Psoas muscle (tissue), 8 donors: Measurements from ENCODE around the gene NMD3. TPM values are rescaled to one million over a fixed set of nuclear protein-coding genes. Genes with fewer than 3 reads are reported as not detected.
A peak's percentile ranks its signal among the peaks of the same experiment; 100 is the strongest.

Experiments
- ATAC-seq, 4 donors: fragments of 200-7000 bp; cut with Tn5 transposase; one replicate each; pipeline ENCODE4 v1.9.1; 2020; ENCODE audit warnings: moderate library complexity in 3 of 4, mild to moderate bottlenecking in 2 of 4
- DNase-seq, 2 donors: peaks; one replicate each; pipeline ENCODE4 v3.0.0-alpha.2; 2020
- H3K27ac ChIP-seq: fragments of 200-600 bp; one replicate; pipeline ENCODE4 v1.8.0; 2022
- H3K27me3 ChIP-seq, 3 donors: fragments of 200-600 bp in 1 of 3; one replicate each; pipeline versions ENCODE4 v1.6.1 to v1.8.0; 2013 to 2022; ENCODE audit warnings: low read length in 2 of 3, mild to moderate bottlenecking in 2 of 3, moderate library complexity in 1 of 3; ENCODE audit not compliant: insufficient read depth in 3 of 3
- H3K36me3 ChIP-seq, 2 donors: fragments of 200-600 bp in 1 of 2; one replicate each; pipeline versions ENCODE4 v1.6.1 to v1.8.0; 2013 to 2022; ENCODE audit warnings: low read depth in 1 of 2, mild to moderate bottlenecking in 1 of 2, moderate library complexity in 1 of 2; ENCODE audit not compliant: insufficient read depth in 1 of 2
- H3K4me1 ChIP-seq: fragments of 200-600 bp; one replicate; pipeline ENCODE4 v1.8.0; 2022
- H3K4me3 ChIP-seq: fragments of 200-600 bp; one replicate; pipeline ENCODE4 v1.8.0; 2022; ENCODE audit warnings: mild to moderate bottlenecking
- H3K9me3 ChIP-seq: fragments of 200-600 bp; one replicate; pipeline ENCODE4 v1.8.0; 2022
- WGBS, 3 donors: extraction: QIAGEN DNeasy Blood & Tissue Kit; methylation state at CpG; one replicate each; pipeline versions ENCODE4 v1.1.6 to v1.1.7; 2013; 5-methylcytosine and 5-hydroxymethylcytosine counted together
- intact Hi-C, 2 donors: fragments of 100-400 bp; cut with DNase I; formaldehyde crosslinking; loops; one replicate each; pipeline versions ENCODE4 v1.11.0 to v1.14.2; 2022
- polyA plus RNA-seq, 3 donors: library from polyadenylated mRNA; stranded (reverse); fragments of 200-250 nt; gene quantifications; one replicate each; pipeline ENCODE4 v1.2.3, GENCODE V29; 2013
- total RNA-seq, 4 donors: library from RNA; stranded (reverse); fragmentation: NEBNext Ultra II Directional in 2 of 4; extraction: Animal tissue kit (Norgen Biotek cat#: 25700) in 2 of 4; gene quantifications; one replicate each; pipeline versions ENCODE4 v1.2.1 to v1.2.4, GENCODE V29; 2021 to 2023
- TF ChIP-seq, protein P1 (sequence below): fragments of 200-600 bp; IDR thresholded peaks from one replicate; pipeline ENCODE4 v1.8.0; 2022; ENCODE audit warnings: antibody characterized with exemption
- donor health status: healthy with polysubstance abuse.
- donor health status: DM: no; HTN: no; CAD: no; lungs with moderate emphysema.
- donor health status: Bipolar disorder and iron deficiency.
- donor health status: healthy.
- donor health status: DM: yes; HTN: yes; CAD: no.
- donor health status: DM: no; HTN: no; CAD: no.
- donor health status: DM: no; HTN: no; CAD: no.
- donor health status: DM: yes; HTN: yes; CAD: no.

The NMD3 gene
- total and polyA plus RNA-seq, 7 donors, result 19.1 to 53.4 (median 30.7) TPM

DNA sequence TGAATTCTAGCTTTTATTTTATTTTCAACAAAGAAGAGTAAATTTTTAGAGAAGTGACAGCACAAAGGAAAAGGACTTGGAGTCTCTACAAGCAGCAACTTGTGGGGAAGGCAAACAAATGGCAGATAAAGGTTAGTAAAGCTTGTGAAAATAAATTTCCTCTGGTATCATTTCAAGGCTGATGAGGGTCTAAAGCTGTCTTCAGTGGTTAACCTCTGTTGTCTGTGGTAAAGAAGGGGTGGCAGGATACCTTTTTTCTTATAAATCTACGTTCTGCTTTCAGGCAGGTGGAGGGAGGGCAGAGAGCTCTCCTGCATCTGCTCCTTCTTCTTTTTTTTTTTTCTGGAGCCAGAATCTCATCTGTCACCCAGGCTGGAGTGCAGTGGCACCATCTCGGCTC is 50.5 kb downstream of the NMD3 start:
- Histone ChIP-seq H3K27ac (no peak overlapping the region), H3K36me3 (peaks cover 5 to 7% of the 10 kb centered on the region in 2 donors), H3K4me3 (no peak overlapping the region), H3K27me3 (no peaks in the 10 kb centered on the region), H3K4me1 (no peaks in the 10 kb centered on the region), H3K9me3 (no peaks in the 10 kb centered on the region)
- intact Hi-C loops, result loop anchor here in 1 of 2 donors (5.0 kb wide), 1 partner anchor 151 kb away; no protein-coding TSS in a partner anchor
- TF ChIP-seq, protein P1, sequence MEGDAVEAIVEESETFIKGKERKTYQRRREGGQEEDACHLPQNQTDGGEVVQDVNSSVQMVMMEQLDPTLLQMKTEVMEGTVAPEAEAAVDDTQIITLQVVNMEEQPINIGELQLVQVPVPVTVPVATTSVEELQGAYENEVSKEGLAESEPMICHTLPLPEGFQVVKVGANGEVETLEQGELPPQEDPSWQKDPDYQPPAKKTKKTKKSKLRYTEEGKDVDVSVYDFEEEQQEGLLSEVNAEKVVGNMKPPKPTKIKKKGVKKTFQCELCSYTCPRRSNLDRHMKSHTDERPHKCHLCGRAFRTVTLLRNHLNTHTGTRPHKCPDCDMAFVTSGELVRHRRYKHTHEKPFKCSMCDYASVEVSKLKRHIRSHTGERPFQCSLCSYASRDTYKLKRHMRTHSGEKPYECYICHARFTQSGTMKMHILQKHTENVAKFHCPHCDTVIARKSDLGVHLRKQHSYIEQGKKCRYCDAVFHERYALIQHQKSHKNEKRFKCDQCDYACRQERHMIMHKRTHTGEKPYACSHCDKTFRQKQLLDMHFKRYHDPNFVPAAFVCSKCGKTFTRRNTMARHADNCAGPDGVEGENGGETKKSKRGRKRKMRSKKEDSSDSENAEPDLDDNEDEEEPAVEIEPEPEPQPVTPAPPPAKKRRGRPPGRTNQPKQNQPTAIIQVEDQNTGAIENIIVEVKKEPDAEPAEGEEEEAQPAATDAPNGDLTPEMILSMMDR, result no peak
- no peak for DNase-seq
- no peak for ATAC-seq
- WGBS, 3 donors, result 91 to 100% (median 94%) methylated on average over 2 of the region's 2 CpGs

DNA sequence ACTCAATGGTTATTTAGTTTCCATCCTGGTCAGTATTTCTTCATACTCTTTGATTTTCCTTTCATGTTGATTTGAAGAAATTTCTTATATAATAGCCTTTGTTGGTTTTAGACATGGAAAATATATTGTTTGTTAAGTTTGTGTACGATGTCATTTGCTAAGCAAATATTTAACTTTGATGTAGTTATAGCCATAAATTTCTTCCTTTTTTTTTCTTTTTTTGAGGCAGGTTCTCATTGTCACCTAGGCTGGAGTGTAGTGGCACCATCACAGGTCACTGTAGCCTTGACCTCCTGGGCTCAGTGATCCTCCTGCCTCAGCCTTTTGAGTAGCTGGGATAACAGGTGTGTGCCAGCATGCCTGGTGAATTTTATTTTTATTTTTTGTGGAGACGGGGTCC is 51.4 kb downstream of the NMD3 start:
- no peaks in the 10 kb centered on the region for H3K27me3 ChIP-seq
- intact Hi-C loops, result loop anchor here in 1 of 2 donors (5.0 kb wide), 1 partner anchor 150 kb away; no protein-coding TSS in a partner anchor
- no peak for DNase-seq

DNA sequence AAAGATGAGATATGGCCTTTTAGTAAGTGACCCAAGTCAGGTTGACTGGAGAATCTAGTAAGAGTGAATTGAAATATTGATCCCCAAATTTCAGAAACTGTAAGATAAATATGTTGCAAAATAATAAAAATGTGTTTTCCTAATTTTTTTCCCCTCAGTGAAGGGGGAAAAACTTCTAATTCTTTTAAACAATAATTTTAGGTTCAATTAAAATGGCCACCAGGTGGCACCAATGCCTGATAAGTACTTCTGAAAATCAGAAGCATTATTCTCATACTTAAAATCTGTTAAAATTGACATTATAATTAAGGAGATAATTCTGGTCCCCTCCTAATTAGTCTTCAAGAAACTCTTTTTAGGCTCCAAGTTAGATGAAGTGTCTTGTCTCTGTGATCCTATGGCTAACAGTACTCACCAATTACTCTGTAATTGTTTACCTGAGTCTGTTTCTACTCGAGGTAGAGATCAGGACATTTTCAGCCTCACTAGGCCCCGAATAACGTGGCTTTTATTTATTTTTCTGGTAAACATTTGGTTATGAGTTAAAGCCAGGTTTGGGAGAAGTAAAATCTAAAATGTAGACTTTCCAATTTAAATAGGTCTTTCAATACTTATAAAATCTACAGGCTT is 52.6 kb downstream of the NMD3 start:
- Histone ChIP-seq H3K27ac (no peak overlapping the region), H3K27me3 (no peaks in the 10 kb centered on the region), H3K4me1 (no peaks in the 10 kb centered on the region), H3K36me3 (peaks cover 5 to 7% of the 10 kb centered on the region in 2 donors), H3K4me3 (no peak overlapping the region), H3K9me3 (peaks cover 7% of the 10 kb centered on the region)
- DNase-seq, result no peak
- TF ChIP-seq, protein P1, result peak; percentile 63
- intact Hi-C loops, result loop anchor here (2.0 to 5.0 kb wide), 2 partner anchors 149 kb away; no protein-coding TSS in a partner anchor
- WGBS, 3 donors, result 53 to 67% (median 64%) methylated on average over 3 of the region's 3 CpGs
- ATAC-seq, result no peak

More for the DNA sequence above, 51.4 kb downstream of the NMD3 start:
- Histone ChIP-seq H3K36me3 (peaks cover 5 to 7% of the 10 kb centered on the region in 2 donors), H3K27ac (no peak overlapping the region), H3K4me3 (no peak overlapping the region), H3K9me3 (no peaks in the 10 kb centered on the region), H3K4me1 (no peaks in the 10 kb centered on the region)
- TF ChIP-seq, protein P1, result no peak
- ATAC-seq, result no peak
- WGBS, 3 donors, result 91 to 96% (median 94%) methylated on average over 2 of the region's 2 CpGs

DNA sequence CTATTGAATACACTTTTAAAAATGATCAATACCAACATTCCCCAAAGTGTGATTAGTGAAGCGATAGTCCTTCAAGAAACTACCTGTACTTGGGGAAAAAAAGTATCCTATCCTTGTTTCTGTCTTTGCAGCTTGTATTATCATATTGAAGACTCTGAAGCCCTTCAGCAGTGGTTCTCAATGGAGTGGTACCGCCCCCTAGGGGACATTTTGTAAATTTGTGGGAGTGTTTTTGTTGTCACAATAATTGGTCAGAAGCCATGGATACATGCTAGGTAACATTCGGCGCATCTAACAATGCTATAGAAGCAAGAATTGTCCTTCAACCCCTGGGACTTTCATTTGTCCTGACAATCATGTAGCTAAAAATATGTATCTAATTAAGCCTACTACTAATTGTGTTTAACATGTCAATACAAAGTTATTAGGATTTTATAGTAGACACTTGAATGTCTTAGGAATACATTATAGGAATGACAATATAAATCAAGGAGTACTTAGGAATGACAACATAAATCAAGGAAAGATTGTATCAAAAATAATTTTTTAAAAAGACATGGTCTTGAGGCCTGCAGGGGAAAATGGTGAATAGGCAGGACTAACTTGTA is 53.7 kb downstream of the NMD3 start:
- WGBS, 3 donors, result 73 to 79% (median 75%) methylated on average over 4 of the region's 4 CpGs
- peaks cover 9% of the 10 kb centered on the region for H3K9me3 ChIP-seq
- H3K27me3 ChIP-seq, result no peaks in the 10 kb centered on the region

More for the DNA sequence above, 53.7 kb downstream of the NMD3 start:
- Histone ChIP-seq H3K36me3 (peaks cover 5 to 7% of the 10 kb centered on the region in 2 donors), H3K4me1 (no peaks in the 10 kb centered on the region), H3K27ac (no peak overlapping the region), H3K4me3 (no peak overlapping the region)
- TF ChIP-seq, protein P1, result peak; percentile 50
- intact Hi-C loops, result loop anchor here (2.0 to 5.0 kb wide), 2 partner anchors 148 kb away; no protein-coding TSS in a partner anchor
- no peak for DNase-seq
- ATAC-seq, result no peak
